Adrenal gland (tissue), 12 donors: Measurements from ENCODE around the gene RPL5. TPM values are rescaled to one million over a fixed set of nuclear protein-coding genes. Genes with fewer than 3 reads are reported as not detected.

Source experiments
- DNase-seq, 7 donors: peaks; one replicate each; pipeline ENCODE4 v3.0.0-alpha.2; 2019 to 2020
- H3K27ac ChIP-seq, 5 donors: fragments of 200-600 bp; sonication (generic) in 4 of 5; 1 replicate in 3 of 5; 2 replicates in 2 of 5; pipeline versions ENCODE4 v1.5.1 to v1.8.0; 2016 to 2020; ENCODE audit warnings: mild to moderate bottlenecking in 1 of 5
- H3K27me3 ChIP-seq: fragments of 200-600 bp; 2 replicates; pipeline ENCODE4 v1.8.0; 2021
- H3K36me3 ChIP-seq, 2 donors: fragments of 200-600 bp; replicated peaks in 1 of 2; 1 replicate in 1 of 2; 2 replicates in 1 of 2; pipeline versions ENCODE4 v1.5.1 to v1.8.0; 2018 to 2022
- H3K4me1 ChIP-seq, 2 donors: fragments of 200-600 bp; replicated peaks in 1 of 2; 1 replicate in 1 of 2; 2 replicates in 1 of 2; pipeline versions ENCODE4 v1.5.1 to v1.8.0; 2018 to 2021
- H3K4me3 ChIP-seq, 4 donors: fragments of 200-600 bp; sonication (generic) in 3 of 4; one replicate each; pipeline ENCODE4 v1.5.1; 2016 to 2018
- H3K9me3 ChIP-seq, 3 donors: fragments of 200-600 bp; sonication (generic) in 1 of 3; replicated peaks in 1 of 3; 1 replicate in 2 of 3; 2 replicates in 1 of 3; pipeline versions ENCODE4 v1.5.1 to v1.8.0; 2016 to 2021
- CTCF ChIP-seq, 6 experiments: fragments of 450-650 bp in 4 of 6; fragments of 200-600 bp in 2 of 6; sonication (generic) in 1 of 6; IDR thresholded peaks; 1 replicate in 5 of 6; 2 replicates in 1 of 6; pipeline versions ENCODE4 v1.5.1 to v1.8.0; 2016 to 2021; ENCODE audit warnings: antibody characterized with exemption in 6 of 6, mild to moderate bottlenecking in 2 of 6, moderate library complexity in 1 of 6
- POLR2A ChIP-seq, 2 donors: fragments of 450-650 bp; IDR thresholded peaks; one replicate each; pipeline ENCODE4 v1.6.1; 2017; ENCODE audit warnings: antibody characterized with exemption in 2 of 2, mild to moderate bottlenecking in 2 of 2, moderate library complexity in 1 of 2
- WGBS, 4 donors: extraction: QIAGEN DNeasy Blood & Tissue Kit in 2 of 4; methylation state at CpG; one replicate each; pipeline versions ENCODE4 v1.1.5 to v1.1.7; 2013 to 2017; 5-methylcytosine and 5-hydroxymethylcytosine counted together
- intact Hi-C, 2 donors: fragments of 100-400 bp; cut with DNase I; formaldehyde crosslinking; loops; one replicate each; pipeline versions ENCODE4 v1.14.1 to v1.15.0; 2022 to 2023
- polyA plus RNA-seq, 3 donors: library from polyadenylated mRNA; stranded (reverse); fragments of 200-250 nt in 2 of 3; fragments of 350-450 nt in 1 of 3; fragmentation: Illumina TruSeq in 1 of 3; extraction: RNeasy Lipid Tissue Mini Kit (QIAGEN cat#74804) in 1 of 3; gene quantifications; one replicate each; pipeline ENCODE4 v1.2.3, GENCODE V29; 2013 to 2014
- total RNA-seq, 9 donors: library from RNA; depleted of rRNA in 4 of 9; stranded (reverse); fragments of >200 nt in 4 of 9; fragments of 120-200 nt in 1 of 9; fragmentation: NEBNext Ultra II Directional in 1 of 9; extraction: Animal tissue kit (Norgen Biotek cat#: 25700) in 1 of 9; gene quantifications; one replicate each; pipeline versions ENCODE4 v1.1.0 to v1.2.4, GENCODE V29; 2013 to 2023
- donor health status: healthy with polysubstance abuse.
- donor health status: Bipolar disorder and iron deficiency.
- donor health status: DM: yes; HTN: yes; CAD: no.
- donor health status: DM: no; HTN: no; CAD: no.
- donor health status: DM: no; HTN: no; CAD: no.
- donor health status: DM: yes; HTN: yes; CAD: no.

The RPL5 gene
- total and polyA plus RNA-seq, 12 donors, result 659 to 5,145 (median 1,306) TPM

- H3K27me3 ChIP-seq, result no peaks in the 10 kb centered on the region
- TF ChIP-seq POLR2A (IDR thresholded peaks at IDR 0.05) (no peak), CTCF (IDR thresholded peaks at IDR 0.05) (no peak)
- DNase-seq, result no peak
- H3K27ac ChIP-seq, result no peak overlapping the region
- 67 to 92% (median 78%) methylated on average over 1 to 2 of the region's 2 CpGs for WGBS, 4 donors
- intact Hi-C loops, result no loop called here
- no peak overlapping the region for H3K4me3 ChIP-seq
- H3K9me3 ChIP-seq, result no peaks in the 10 kb centered on the region
- no peaks in the 10 kb centered on the region for H3K4me1 ChIP-seq
- H3K36me3 ChIP-seq, result no peaks in the 10 kb centered on the region
These were observed 38.8 kb downstream of the RPL5 start for GRCh38 chr1:92870591-92870990.

- H3K36me3 ChIP-seq, result no peaks in the 10 kb centered on the region
- WGBS, 4 donors, result 87 to 96% (median 89%) methylated on average over 2 of the region's 2 CpGs
- H3K27ac ChIP-seq, result no peak overlapping the region
- no peaks in the 10 kb centered on the region for H3K27me3 ChIP-seq
- no peaks in the 10 kb centered on the region for H3K4me1 ChIP-seq
- H3K9me3 ChIP-seq, result no peaks in the 10 kb centered on the region
- no peak overlapping the region for H3K4me3 ChIP-seq
- no peak for DNase-seq
- TF ChIP-seq CTCF (IDR thresholded peaks at IDR 0.05), result no peak
- TF ChIP-seq POLR2A (IDR thresholded peaks at IDR 0.05), result no peak
- intact Hi-C loops, result no loop called here
These were observed 40.9 kb downstream of the RPL5 start for GRCh38 chr1:92872719-92873118.

GRCh38 chr1:92874987-92875386, 43.1 kb downstream of the RPL5 start:
- Histone ChIP-seq H3K9me3 (no peaks in the 10 kb centered on the region), H3K27ac (no peak overlapping the region), H3K4me1 (no peaks in the 10 kb centered on the region), H3K27me3 (no peaks in the 10 kb centered on the region), H3K36me3 (no peaks in the 10 kb centered on the region), H3K4me3 (no peak overlapping the region)
- WGBS, 4 donors, result 75 to 87% (median 82%) methylated on average over 2 of the region's 2 CpGs
- no peak for DNase-seq
- TF ChIP-seq POLR2A (IDR thresholded peaks at IDR 0.05) (no peak), CTCF (IDR thresholded peaks at IDR 0.05) (no peak)
- intact Hi-C loops, result no loop called here

GRCh38 chr1:92876351-92876750, 44.5 kb downstream of the RPL5 start:
- no peaks in the 10 kb centered on the region for H3K9me3 ChIP-seq
- 83 to 94% (median 88%) methylated on average over 4 of the region's 4 CpGs for WGBS, 4 donors
- no peaks in the 10 kb centered on the region for H3K27me3 ChIP-seq
- no peak for TF ChIP-seq POLR2A (IDR thresholded peaks at IDR 0.05)
- TF ChIP-seq CTCF (IDR thresholded peaks at IDR 0.05), result no peak
- intact Hi-C loops, result no loop called here
- H3K27ac ChIP-seq, result no peak overlapping the region
- no peak for DNase-seq
- no peaks in the 10 kb centered on the region for H3K36me3 ChIP-seq
- H3K4me1 ChIP-seq, result no peaks in the 10 kb centered on the region
- H3K4me3 ChIP-seq, result no peak overlapping the region
